HEK293T (cell line): Measurements from ENCODE around the gene LRMDA.
A peak's percentile ranks its signal among the peaks of the same experiment; 100 is the strongest.

Experiments used
- CTCF ChIA-PET: fragments of 350-600 bp; formaldehyde crosslinking; extraction: SDS; loops from one replicate; lab custom pipeline; 2021; ENCODE audit warnings: antibody characterized with exemption, inconsistent platforms; lab: Yijun Ruan, JAX
- POLR2A ChIA-PET: fragments of 350-600 bp; formaldehyde crosslinking; extraction: SDS; loops from one replicate; lab custom pipeline; 2020; ENCODE audit warnings: antibody characterized with exemption, inconsistent platforms; lab: Yijun Ruan, JAX
- DNase-seq: peaks from one replicate; pipeline ENCODE4 v3.0.0; 2012; ENCODE audit warnings: mixed read lengths; ENCODE audit errors: extremely low spot score
- ARNT ChIP-seq: fragments of 450-650 bp; IDR thresholded peaks from 2 replicates; pipeline ENCODE4 v1.6.1; 2017; ENCODE audit warnings: mild to moderate bottlenecking
- BHLHE40 ChIP-seq: fragments of 450-650 bp; IDR thresholded peaks from 2 replicates; pipeline ENCODE4 v1.6.1; 2016; ENCODE audit warnings: mild to moderate bottlenecking, moderate library complexity, borderline replicate concordance
- CTBP1 ChIP-seq: fragments of 450-650 bp; IDR thresholded peaks from 2 replicates; pipeline ENCODE4 v1.6.1; 2016; ENCODE audit warnings: borderline replicate concordance
- ELF4 ChIP-seq: fragments of 450-650 bp; IDR thresholded peaks from 2 replicates; pipeline ENCODE4 v1.6.1; 2017; ENCODE audit warnings: antibody characterized with exemption
- FOXA1 ChIP-seq: fragments of 450-650 bp; IDR thresholded peaks from 2 replicates; pipeline ENCODE4 v1.6.1; 2016; ENCODE audit warnings: mild to moderate bottlenecking
- FOXK2 ChIP-seq: fragments of 450-650 bp; IDR thresholded peaks from 2 replicates; pipeline ENCODE4 v1.6.1; 2016; ENCODE audit warnings: mild to moderate bottlenecking
- FOXM1 ChIP-seq: fragments of 450-650 bp; IDR thresholded peaks from 2 replicates; pipeline ENCODE4 v1.6.1; 2017; ENCODE audit warnings: mild to moderate bottlenecking, borderline replicate concordance
- HDGF ChIP-seq: fragments of 450-650 bp; IDR thresholded peaks from 2 replicates; pipeline ENCODE4 v1.6.1; 2017; ENCODE audit warnings: antibody characterized with exemption, borderline replicate concordance
- L3MBTL2 ChIP-seq: fragments of 450-650 bp; conservative IDR thresholded peaks from 2 replicates; pipeline ENCODE4 v1.6.1; 2016; ENCODE audit warnings: mild to moderate bottlenecking
- LEF1 ChIP-seq: fragments of 450-650 bp; IDR thresholded peaks from 2 replicates; pipeline ENCODE4 v1.6.1; 2017; ENCODE audit warnings: mild to moderate bottlenecking, borderline replicate concordance
- NFRKB ChIP-seq: fragments of 450-650 bp; IDR thresholded peaks from 2 replicates; pipeline ENCODE4 v1.6.1; 2016; ENCODE audit warnings: mild to moderate bottlenecking, moderate library complexity
- SP1 ChIP-seq: fragments of 450-650 bp; IDR thresholded peaks from 2 replicates; pipeline ENCODE4 v1.6.1; 2017
- SUZ12 ChIP-seq: fragments of 450-650 bp; IDR thresholded peaks from 2 replicates; pipeline ENCODE4 v1.6.1; 2016; ENCODE audit warnings: mild to moderate bottlenecking
- TARDBP ChIP-seq: fragments of 450-650 bp; IDR thresholded peaks from 2 replicates; pipeline ENCODE4 v1.6.1; 2016
- ZNF384 ChIP-seq: fragments of 450-650 bp; IDR thresholded peaks from 2 replicates; pipeline ENCODE4 v1.6.1; 2016
- TF ChIP-seq, protein P1 (sequence below): fragments of 450-650 bp; IDR thresholded peaks from 2 replicates; pipeline ENCODE4 v1.6.1; 2016

Gene LRMDA

DNA sequence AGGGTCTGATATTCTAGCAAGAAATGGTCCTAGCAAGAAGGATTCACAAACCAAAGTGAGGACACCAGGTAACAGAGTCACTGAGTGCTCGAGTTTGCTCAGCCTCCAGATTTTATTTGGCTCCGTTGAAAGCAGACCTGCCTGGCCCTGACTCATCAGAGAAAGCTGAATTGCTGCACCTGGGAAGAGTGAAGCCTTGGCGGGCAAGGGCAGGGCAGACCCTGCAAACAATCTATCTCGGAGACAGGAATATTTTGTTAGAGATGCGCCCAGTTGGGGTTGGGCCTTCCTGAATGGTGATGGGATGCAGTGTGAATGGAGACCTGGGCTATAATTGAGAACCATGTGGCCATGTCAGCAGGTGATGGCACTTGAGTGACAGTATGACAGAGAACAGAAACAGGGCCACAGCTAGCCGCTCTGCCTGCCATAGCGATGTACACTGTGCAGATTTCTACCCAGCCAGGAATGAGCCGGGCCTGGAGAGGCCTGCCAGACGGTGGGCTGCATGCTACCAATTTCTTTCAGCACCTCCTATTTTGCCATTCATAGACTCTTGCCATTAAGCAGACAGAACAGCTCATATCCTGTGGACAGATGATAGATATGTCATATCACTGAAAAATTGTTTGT is 744.2 kb downstream of the LRMDA start:
- DNase-seq = no peak
- no peak for TF ChIP-seq ZNF384
- TF ChIP-seq TARDBP = no peak
- no peak for TF ChIP-seq SUZ12
- TF ChIP-seq BHLHE40 = no peak
- no peak for TF ChIP-seq ARNT
- TF ChIP-seq NFRKB = no peak
- TF ChIP-seq FOXA1 = no peak
- TF ChIP-seq FOXM1 = no peak
- no peak for TF ChIP-seq CTBP1
- TF ChIP-seq ELF4 = no peak
- TF ChIP-seq L3MBTL2 = no peak
- TF ChIP-seq, protein P1, sequence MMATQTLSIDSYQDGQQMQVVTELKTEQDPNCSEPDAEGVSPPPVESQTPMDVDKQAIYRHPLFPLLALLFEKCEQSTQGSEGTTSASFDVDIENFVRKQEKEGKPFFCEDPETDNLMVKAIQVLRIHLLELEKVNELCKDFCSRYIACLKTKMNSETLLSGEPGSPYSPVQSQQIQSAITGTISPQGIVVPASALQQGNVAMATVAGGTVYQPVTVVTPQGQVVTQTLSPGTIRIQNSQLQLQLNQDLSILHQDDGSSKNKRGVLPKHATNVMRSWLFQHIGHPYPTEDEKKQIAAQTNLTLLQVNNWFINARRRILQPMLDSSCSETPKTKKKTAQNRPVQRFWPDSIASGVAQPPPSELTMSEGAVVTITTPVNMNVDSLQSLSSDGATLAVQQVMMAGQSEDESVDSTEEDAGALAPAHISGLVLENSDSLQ = no peak
- TF ChIP-seq FOXK2 = no peak
- no peak for TF ChIP-seq HDGF
- TF ChIP-seq SP1 = no peak
- TF ChIP-seq LEF1 = no peak
- CTCF ChIA-PET = no interaction called here
- POLR2A ChIA-PET = no interaction called here

DNA sequence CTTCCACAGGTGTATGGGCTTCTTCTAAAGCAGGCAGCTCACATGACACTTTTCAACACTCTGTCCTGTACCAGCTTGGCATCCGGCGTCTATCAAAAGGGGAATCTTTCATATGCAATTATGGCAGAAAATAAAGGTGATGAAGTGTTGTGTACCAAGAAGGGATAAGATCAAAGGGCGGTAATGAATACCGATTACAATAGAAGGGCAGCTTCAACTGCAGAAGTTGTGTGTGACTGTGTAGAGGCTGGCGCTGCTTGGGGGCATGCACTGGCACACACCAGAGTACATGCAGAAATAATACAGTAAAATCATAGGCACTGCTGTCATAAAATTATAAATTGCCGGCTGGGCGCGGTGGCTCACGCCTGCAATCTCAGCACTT is 744.7 kb downstream of the LRMDA start:
- TF ChIP-seq L3MBTL2 (no peak), FOXK2 (no peak), HDGF (no peak), NFRKB (no peak), SUZ12 (no peak), FOXM1 (no peak), FOXA1 (no peak), ELF4 (no peak), TARDBP (no peak), LEF1 (no peak)
- TF ChIP-seq, protein P1 = no peak
- DNase-seq = no peak
- ChIA-PET POLR2A (no interaction called here), CTCF (no interaction called here)

- ChIA-PET POLR2A (no interaction called here), CTCF (interaction anchor here (0.6 kb wide), 1 partner anchor 72 kb away, joined by 3 read pairs; no protein-coding TSS in a partner anchor)
- no peak for DNase-seq
- TF ChIP-seq, protein P1 = peak; percentile 84
- TF ChIP-seq FOXM1 = no peak
These were observed 746.5 kb downstream of the LRMDA start for GRCh38 chr10:76177936-76178335.

DNA sequence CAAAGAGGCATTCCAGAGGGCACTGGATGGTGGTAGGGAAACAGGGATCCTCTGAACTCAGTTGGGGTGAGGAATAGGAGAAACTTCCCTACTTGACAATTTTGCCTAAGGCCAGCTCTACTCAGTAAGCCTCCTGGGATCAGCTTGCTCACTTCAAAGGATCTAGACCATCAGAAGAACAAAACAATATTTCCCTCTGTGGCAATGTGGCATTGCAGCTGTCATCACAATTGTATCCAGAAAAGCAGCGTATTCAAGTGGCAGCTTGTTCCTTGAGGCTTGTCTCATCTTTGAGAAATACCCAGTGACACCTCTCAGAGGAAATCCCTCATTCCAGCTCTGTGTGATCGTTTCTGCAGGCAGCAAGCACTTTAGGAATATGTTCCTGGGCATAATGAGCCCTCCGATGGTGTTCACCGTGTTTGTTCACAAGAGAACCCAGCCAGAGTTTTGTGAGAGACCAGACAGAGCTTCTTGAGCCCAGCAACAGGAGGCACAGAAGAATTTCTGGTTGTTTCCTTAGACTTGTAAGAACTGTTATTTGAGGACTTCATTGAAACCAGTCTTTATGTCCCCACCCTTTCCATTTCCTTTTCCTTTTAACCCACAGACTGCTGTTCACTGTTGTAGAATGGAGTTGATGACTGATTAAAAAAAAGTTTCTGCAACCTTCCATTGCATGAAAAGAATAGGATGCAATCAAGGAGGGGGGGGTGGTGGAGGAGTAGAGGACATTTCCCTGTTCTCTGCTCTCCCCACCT is 747.3 kb downstream of the LRMDA start:
- TF ChIP-seq SUZ12 = no peak
- TF ChIP-seq, protein P1 = no peak
- no peak for TF ChIP-seq BHLHE40
- no peak for TF ChIP-seq TARDBP
- TF ChIP-seq FOXM1 = no peak
- TF ChIP-seq SP1 = no peak
- TF ChIP-seq CTBP1 = no peak
- no peak for TF ChIP-seq L3MBTL2
- no peak for TF ChIP-seq ELF4
- no peak for TF ChIP-seq ARNT
- TF ChIP-seq FOXK2 = no peak
- no peak for TF ChIP-seq NFRKB
- TF ChIP-seq FOXA1 = no peak
- TF ChIP-seq LEF1 = no peak
- no peak for TF ChIP-seq ZNF384
- TF ChIP-seq HDGF = no peak
- no peak for DNase-seq
- ChIA-PET POLR2A (interaction anchor here (1.0 kb wide), 1 partner anchor 73 kb away, joined by 3 read pairs; no protein-coding TSS in a partner anchor), CTCF (no interaction called here)

- TF ChIP-seq FOXK2 (no peak), ELF4 (no peak), SP1 (no peak), FOXA1 (no peak), ZNF384 (no peak), ARNT (no peak), TARDBP (no peak), CTBP1 (no peak), LEF1 (no peak), NFRKB (no peak), BHLHE40 (no peak), SUZ12 (no peak), FOXM1 (no peak), L3MBTL2 (no peak), HDGF (no peak)
- TF ChIP-seq, protein P1 = no peak
- POLR2A ChIA-PET = no interaction called here
- DNase-seq = no peak
- CTCF ChIA-PET = no interaction called here
These were observed 748.4 kb downstream of the LRMDA start for GRCh38 chr10:76179806-76180205.
